HG02852 (cell line): Measurements from ENCODE around the gene TTYH3.

Experiments used
- ATAC-seq: cut with Tn5 transposase; IDR thresholded peaks from one replicate; pipeline ENCODE4 v1.9.1; 2021; ENCODE audit warnings: mild to moderate bottlenecking, moderate library complexity; ENCODE audit not compliant: unreplicated experiment

The TTYH3 gene

DNA sequence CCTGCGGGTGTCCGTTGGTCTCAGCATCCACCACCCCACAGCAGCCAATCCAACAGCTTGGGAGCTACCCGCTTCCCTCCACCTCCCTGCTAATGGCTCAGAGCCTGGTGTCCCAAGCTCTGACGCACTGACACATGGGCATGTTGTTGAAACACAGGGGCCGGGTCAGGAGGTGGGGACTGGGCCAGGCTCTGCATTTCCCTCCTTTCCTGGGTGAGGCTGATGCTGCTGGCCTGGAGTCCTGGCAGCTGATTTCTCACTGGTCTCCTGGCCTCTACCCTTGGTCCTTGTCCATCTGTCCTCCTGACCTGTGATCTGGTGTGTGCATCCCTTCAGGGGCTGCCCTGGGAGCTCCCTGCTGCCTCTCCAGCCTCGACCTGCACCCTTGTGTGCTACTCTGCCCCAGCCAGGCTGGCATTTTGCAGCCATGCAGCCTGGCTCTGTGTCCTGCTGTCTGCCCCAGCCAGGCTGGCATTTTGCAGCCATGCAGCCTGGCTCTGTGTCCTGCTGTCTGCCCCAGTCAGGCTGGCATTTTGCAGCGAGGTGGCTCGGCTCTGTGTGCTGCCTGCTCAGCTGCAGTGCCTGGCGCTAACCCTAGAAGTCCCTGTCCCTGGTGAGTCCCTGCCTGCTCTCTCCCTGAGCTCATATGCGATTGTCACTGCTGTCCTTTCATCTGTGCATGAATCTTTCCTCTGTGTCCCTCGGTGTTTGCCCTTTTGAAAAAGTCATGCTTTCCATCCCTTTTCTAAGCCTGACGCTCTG, 70.2 kb downstream of the TTYH3 start:
- no peak for ATAC-seq

DNA sequence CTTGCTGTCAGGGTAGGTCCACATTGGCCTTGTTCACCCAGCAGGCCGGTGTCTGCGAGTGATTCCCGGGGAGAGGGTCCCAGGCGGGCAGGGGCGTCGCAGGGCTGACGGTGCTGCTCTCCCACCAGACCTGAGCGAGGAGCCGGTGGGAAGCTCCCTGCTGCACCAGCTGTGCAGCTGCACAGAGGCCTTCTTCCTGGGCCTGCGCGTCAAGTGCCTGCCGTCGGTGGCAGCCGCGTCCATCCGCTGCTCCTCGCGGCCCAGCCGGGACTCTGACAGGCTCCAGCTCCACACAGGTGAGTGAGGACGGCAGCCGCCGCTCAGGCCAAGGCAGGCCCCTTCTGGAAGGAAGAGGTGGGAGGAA, 70.8 kb downstream of the TTYH3 start:
- no peak for ATAC-seq

DNA sequence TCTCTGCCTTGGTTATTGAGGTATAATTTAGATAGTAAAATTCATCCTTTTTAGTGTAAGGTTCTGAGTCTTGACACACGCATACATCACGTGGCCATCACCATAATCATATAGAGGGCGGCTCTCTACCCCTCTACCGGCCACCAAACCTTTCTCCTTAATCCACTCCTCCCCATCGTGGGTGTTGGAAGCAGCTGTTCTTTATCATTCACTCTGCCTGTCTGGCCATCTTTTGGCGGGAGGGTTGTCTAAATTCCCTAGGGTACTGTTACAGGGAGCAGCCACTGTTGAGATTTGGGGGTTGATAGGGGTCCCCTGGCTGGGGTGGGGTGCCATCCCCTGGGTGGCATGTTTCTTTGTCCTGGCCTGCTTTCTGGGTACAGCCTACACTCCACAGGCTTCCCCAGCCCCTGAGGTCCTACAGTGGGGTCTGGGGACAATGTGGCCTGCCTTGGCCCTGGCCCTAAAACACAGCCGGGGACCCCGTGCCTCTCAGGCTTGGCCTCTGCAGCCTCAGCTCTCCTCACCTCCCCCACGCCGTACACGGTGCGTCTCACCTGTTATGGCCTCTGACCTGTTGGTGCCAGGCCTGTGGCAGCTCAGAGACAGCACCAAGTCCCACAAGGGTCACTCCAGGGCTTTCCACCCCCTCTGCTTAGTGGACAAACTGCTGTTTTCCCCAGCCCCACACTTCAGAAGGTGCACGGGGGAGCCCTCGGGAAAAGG, 73.7 kb downstream of the TTYH3 start:
- no peak for ATAC-seq

GRCh38 chr7:2706685-2707126, 74.9 kb downstream of the TTYH3 start:
- no peak for ATAC-seq

GRCh38 chr7:2707481-2707880, 75.7 kb downstream of the TTYH3 start:
- ATAC-seq = no peak

DNA sequence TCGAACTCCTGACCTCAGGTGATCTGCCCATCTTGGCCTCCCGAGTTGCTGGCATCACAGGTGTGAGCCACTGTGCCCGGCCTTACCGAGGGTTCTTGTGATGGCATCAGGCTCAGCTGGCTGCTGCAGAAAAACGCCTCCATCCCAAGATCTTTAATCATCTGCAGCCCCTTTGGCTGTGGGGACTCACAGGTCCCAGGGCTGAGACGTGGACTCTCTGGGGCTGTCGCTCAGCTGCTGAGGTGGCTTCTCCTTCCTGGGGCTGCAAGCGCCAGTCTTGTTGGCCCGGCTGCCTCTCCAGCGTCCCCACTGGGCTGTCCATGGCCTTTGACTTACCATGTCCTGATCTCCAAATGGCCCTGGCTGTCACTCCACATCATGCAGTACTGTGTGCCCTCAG, 76.3 kb downstream of the TTYH3 start:
- no peak for ATAC-seq

DNA sequence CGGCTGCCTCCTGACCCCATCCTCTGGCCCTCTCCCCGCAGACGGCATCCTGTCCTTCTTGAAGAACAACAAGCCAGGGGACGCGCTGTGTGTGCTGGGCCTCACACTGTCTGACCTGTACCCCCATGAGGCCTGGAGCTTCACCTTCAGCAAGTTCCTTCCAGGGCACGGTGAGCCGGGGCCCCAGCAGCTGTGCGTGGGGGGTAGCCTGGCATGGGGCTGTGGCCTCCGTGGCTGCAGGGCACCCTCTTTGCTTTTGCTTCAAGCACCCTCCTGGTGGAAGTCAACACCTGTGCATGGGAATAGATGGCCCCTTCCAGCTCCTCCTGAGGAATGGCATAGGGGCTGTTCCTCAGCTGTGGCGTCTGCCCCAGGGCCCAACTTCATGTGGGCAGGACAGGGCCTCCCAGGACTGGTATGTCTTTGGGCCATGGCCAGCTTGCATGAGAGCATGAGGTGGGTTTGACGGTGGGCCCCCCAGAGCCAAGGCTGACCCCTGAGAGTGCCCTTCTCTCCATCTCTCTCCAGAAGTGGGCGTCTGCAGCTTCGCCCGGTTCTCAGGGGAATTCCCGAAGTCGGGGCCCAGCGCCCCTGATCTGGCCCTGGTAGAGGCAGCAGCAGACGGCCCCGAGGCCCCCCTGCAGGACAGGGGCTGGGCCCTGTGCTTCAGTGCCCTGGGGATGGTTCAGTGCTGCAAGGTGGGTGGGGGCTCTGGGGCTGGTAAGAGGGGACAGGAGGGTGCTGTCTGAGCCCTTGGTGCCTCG, 76.9 kb downstream of the TTYH3 start:
- no peak for ATAC-seq

DNA sequence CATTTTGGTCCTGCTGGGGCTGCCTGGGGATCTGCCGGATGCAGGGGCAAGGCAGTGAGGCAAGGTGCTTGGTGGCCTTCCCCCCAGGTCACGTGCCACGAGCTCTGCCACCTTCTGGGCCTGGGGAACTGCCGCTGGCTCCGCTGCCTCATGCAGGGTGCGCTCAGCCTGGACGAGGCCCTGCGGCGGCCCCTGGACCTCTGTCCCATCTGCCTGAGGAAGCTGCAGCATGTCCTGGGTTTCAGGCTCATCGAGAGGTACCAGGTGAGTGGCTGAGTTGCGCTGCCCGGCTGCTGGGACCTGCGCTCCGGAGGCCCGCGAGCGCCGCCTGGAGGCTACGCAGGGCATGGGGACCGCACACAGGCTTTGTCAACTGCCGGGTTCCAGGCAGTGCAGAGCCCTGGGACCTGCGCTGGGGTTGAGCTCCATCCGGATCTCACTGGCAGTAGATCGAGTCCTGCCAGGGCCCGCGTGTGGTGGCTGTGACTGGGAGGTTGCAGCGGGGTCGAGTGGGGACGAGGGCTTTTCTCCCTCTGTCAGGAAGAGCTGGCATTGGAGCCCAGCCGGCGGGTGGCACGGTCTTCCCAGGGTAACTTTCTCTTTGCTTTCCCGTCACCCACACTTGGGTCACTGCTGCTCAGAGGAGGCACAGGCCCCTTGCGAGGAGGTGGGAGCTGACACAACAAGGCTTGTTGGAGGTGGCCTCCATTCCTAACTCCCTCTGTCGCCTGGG, 77.9 kb downstream of the TTYH3 start:
- ATAC-seq = peak; percentile 73

DNA sequence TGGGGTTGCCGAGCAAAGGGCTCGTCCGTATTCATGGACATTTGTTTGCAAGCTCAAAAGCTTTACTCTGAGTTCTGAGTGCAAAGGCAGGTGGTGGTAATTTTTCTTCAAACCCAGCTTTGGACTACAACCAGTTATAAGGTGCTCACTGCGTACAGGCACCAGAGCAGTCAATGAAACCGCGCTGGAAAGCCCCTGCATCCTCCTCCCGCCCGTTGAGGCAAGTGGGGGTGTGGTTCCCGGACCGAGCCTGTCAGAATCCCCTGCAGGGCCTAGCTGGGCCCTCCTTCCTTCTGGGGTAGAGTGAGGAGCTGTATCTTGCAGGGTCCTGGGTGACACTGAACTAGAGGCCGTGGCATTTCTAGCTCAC, 78.5 kb downstream of the TTYH3 start:
- ATAC-seq = peak; percentile 60

GRCh38 chr7:2710901-2711551, 79.2 kb downstream of the TTYH3 start:
- ATAC-seq = no peak

DNA sequence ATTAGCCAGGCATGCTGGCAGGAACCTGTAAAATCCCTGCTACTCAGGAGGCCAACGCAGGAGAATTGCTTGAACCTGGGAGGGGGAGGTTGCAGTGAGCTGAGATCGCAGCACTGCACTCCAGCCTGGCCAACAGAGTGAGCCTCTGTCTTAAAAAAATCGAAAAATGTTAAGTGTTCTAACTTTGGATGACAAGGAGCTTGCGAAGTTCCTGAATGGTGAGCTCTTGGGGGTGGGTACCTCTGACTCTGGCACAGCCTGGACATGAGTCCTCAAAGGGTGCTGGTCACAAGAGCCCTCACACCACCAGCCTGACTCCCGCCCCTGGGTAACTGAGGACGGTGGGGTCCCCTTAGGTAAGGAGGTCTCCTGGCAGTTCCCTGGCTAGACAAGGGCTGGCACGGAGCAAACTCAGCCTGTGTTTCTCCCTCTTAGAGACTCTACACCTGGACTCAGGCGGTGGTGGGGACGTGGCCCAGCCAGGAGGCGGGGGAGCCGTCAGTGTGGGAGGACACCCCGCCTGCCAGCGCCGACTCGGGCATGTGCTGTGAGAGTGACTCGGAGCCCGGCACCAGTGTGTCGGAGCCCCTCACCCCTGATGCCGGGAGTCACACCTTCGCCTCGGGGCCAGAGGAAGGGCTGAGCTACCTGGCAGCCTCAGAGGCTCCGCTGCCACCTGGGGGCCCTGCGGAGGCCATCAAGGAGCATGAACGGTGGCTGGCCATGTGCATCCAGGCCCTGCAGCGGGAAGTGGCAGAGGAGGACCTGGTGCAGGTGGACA, 80.3 kb downstream of the TTYH3 start:
- no peak for ATAC-seq

DNA sequence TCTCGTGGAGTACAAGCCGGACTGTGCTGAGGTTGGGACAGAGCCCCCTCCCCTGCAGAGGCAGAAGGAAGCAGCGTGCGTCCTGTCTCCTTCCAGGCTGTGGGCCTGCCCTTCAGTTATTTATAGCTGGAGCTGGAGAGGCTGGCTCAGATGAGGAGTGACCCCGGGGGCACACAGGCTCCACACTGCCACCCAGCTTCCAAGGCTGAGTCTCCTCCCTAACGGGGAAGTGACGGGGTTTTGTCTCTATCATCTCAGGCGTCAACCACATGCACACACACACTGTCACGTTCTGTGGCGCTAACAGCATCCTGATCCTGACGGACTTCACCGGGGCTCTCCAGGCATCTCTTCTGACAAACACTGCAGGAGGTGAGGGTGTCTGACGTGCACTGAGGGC, 81.6 kb downstream of the TTYH3 start:
- ATAC-seq = no peak

GRCh38 chr7:2713978-2714377, 82.2 kb downstream of the TTYH3 start:
- no peak for ATAC-seq
